ENCODE results near the gene SORBS1.

The SORBS1 gene

GRCh38 chr10:95467162-95467599 is 94.0 kb downstream of the SORBS1 start:
- Mint-ChIP-seq H3K4me3 (no peak overlapping the region), H3K4me1 (ENCODE audit: low read depth) (no peaks in the 10 kb centered on the region), H3K27me3 (ENCODE audit: low read depth) (peaks cover 15% of the 10 kb centered on the region), H3K9me3 (no peaks in the 10 kb centered on the region), H3K27ac (no peak overlapping the region), H3K36me3 (ENCODE audit: low read depth) (no peaks in the 10 kb centered on the region)

- Mint-ChIP-seq H3K4me1 (ENCODE audit: low read depth) (no peaks in the 10 kb centered on the region), H3K9me3 (no peaks in the 10 kb centered on the region), H3K27me3 (ENCODE audit: low read depth) (peaks cover 14% of the 10 kb centered on the region), H3K4me3 (no peak overlapping the region), H3K36me3 (ENCODE audit: low read depth) (no peaks in the 10 kb centered on the region), H3K27ac (no peak overlapping the region)
Observed at GRCh38 chr10:95466436-95466835, 94.7 kb downstream of the SORBS1 start.

- no peaks in the 10 kb centered on the region for H3K36me3 Mint-ChIP-seq (ENCODE audit: low read depth)
- no peaks in the 10 kb centered on the region for H3K9me3 Mint-ChIP-seq
- no peaks in the 10 kb centered on the region for H3K4me1 Mint-ChIP-seq (ENCODE audit: low read depth)
- H3K27ac Mint-ChIP-seq, result no peak overlapping the region
- peaks cover 10% of the 10 kb centered on the region for H3K27me3 Mint-ChIP-seq (ENCODE audit: low read depth)
- H3K4me3 Mint-ChIP-seq, result no peak overlapping the region
Observed at GRCh38 chr10:95464280-95464679, 96.9 kb downstream of the SORBS1 start.

GRCh38 chr10:95462740-95463667 is 98.2 kb downstream of the SORBS1 start:
- H3K27ac Mint-ChIP-seq, result no peak overlapping the region
- H3K27me3 Mint-ChIP-seq (ENCODE audit: low read depth), result peaks cover 9% of the 10 kb centered on the region
- no peak overlapping the region for H3K4me3 Mint-ChIP-seq
- H3K9me3 Mint-ChIP-seq, result no peaks in the 10 kb centered on the region
- H3K36me3 Mint-ChIP-seq (ENCODE audit: low read depth), result no peaks in the 10 kb centered on the region
- H3K4me1 Mint-ChIP-seq (ENCODE audit: low read depth), result no peaks in the 10 kb centered on the region

GRCh38 chr10:95461611-95462010 is 99.6 kb downstream of the SORBS1 start:
- H3K36me3 Mint-ChIP-seq (ENCODE audit: low read depth), result no peaks in the 10 kb centered on the region
- no peak overlapping the region for H3K27ac Mint-ChIP-seq
- no peaks in the 10 kb centered on the region for H3K4me1 Mint-ChIP-seq (ENCODE audit: low read depth)
- H3K9me3 Mint-ChIP-seq, result no peaks in the 10 kb centered on the region
- H3K4me3 Mint-ChIP-seq, result no peak overlapping the region
- H3K27me3 Mint-ChIP-seq (ENCODE audit: low read depth), result peaks cover 19% of the 10 kb centered on the region

GRCh38 chr10:95459446-95460045 is 101.6 kb downstream of the SORBS1 start:
- Mint-ChIP-seq H3K9me3 (no peaks in the 10 kb centered on the region), H3K27me3 (ENCODE audit: low read depth) (peaks cover 23% of the 10 kb centered on the region), H3K4me1 (ENCODE audit: low read depth) (no peaks in the 10 kb centered on the region), H3K36me3 (ENCODE audit: low read depth) (no peaks in the 10 kb centered on the region), H3K27ac (no peak overlapping the region), H3K4me3 (no peak overlapping the region)

GRCh38 chr10:95458871-95459270 is 102.3 kb downstream of the SORBS1 start:
- Mint-ChIP-seq H3K4me3 (no peak overlapping the region), H3K36me3 (ENCODE audit: low read depth) (no peaks in the 10 kb centered on the region), H3K27me3 (ENCODE audit: low read depth) (peaks cover 23% of the 10 kb centered on the region), H3K4me1 (ENCODE audit: low read depth) (no peaks in the 10 kb centered on the region), H3K9me3 (no peaks in the 10 kb centered on the region), H3K27ac (no peak overlapping the region)

GRCh38 chr10:95458014-95458413 is 103.2 kb downstream of the SORBS1 start:
- Mint-ChIP-seq H3K4me3 (no peak overlapping the region), H3K9me3 (no peaks in the 10 kb centered on the region), H3K27ac (no peak overlapping the region), H3K36me3 (ENCODE audit: low read depth) (no peaks in the 10 kb centered on the region), H3K27me3 (ENCODE audit: low read depth) (peaks cover 21% of the 10 kb centered on the region), H3K4me1 (ENCODE audit: low read depth) (no peaks in the 10 kb centered on the region)

GRCh38 chr10:95457319-95457886 is 103.8 kb downstream of the SORBS1 start:
- Mint-ChIP-seq H3K4me1 (ENCODE audit: low read depth) (no peaks in the 10 kb centered on the region), H3K27me3 (ENCODE audit: low read depth) (peaks cover 17% of the 10 kb centered on the region), H3K4me3 (no peak overlapping the region), H3K9me3 (no peaks in the 10 kb centered on the region), H3K27ac (no peak overlapping the region), H3K36me3 (ENCODE audit: low read depth) (no peaks in the 10 kb centered on the region)

- H3K27ac Mint-ChIP-seq, result no peak overlapping the region
- no peaks in the 10 kb centered on the region for H3K4me1 Mint-ChIP-seq (ENCODE audit: low read depth)
- peaks cover 17% of the 10 kb centered on the region for H3K27me3 Mint-ChIP-seq (ENCODE audit: low read depth)
- no peak overlapping the region for H3K4me3 Mint-ChIP-seq
- no peaks in the 10 kb centered on the region for H3K9me3 Mint-ChIP-seq
- H3K36me3 Mint-ChIP-seq (ENCODE audit: low read depth), result no peaks in the 10 kb centered on the region
Observed at GRCh38 chr10:95456516-95456915, 104.7 kb downstream of the SORBS1 start.

GRCh38 chr10:95454940-95455339 is 106.2 kb downstream of the SORBS1 start:
- Mint-ChIP-seq H3K27me3 (ENCODE audit: low read depth) (peaks cover 20% of the 10 kb centered on the region), H3K9me3 (no peaks in the 10 kb centered on the region), H3K4me3 (no peak overlapping the region), H3K27ac (no peak overlapping the region), H3K4me1 (ENCODE audit: low read depth) (no peaks in the 10 kb centered on the region), H3K36me3 (ENCODE audit: low read depth) (no peaks in the 10 kb centered on the region)

GRCh38 chr10:95454356-95454755 is 106.8 kb downstream of the SORBS1 start:
- Mint-ChIP-seq H3K36me3 (ENCODE audit: low read depth) (no peaks in the 10 kb centered on the region), H3K9me3 (no peaks in the 10 kb centered on the region), H3K27me3 (ENCODE audit: low read depth) (peaks cover 20% of the 10 kb centered on the region), H3K4me1 (ENCODE audit: low read depth) (no peaks in the 10 kb centered on the region), H3K4me3 (no peak overlapping the region), H3K27ac (no peak overlapping the region)

- H3K4me1 Mint-ChIP-seq (ENCODE audit: low read depth), result no peaks in the 10 kb centered on the region
- H3K27ac Mint-ChIP-seq, result no peak overlapping the region
- H3K36me3 Mint-ChIP-seq (ENCODE audit: low read depth), result no peaks in the 10 kb centered on the region
- peaks cover 8% of the 10 kb centered on the region for H3K27me3 Mint-ChIP-seq (ENCODE audit: low read depth)
- H3K4me3 Mint-ChIP-seq, result no peak overlapping the region
- no peaks in the 10 kb centered on the region for H3K9me3 Mint-ChIP-seq
Observed at GRCh38 chr10:95451568-95452524, 109.3 kb downstream of the SORBS1 start.

- Mint-ChIP-seq H3K36me3 (ENCODE audit: low read depth) (no peaks in the 10 kb centered on the region), H3K4me3 (no peak overlapping the region), H3K27ac (no peak overlapping the region), H3K27me3 (ENCODE audit: low read depth) (peaks cover 8% of the 10 kb centered on the region), H3K4me1 (ENCODE audit: low read depth) (no peaks in the 10 kb centered on the region), H3K9me3 (no peaks in the 10 kb centered on the region)
Observed at GRCh38 chr10:95451150-95451549, 110.0 kb downstream of the SORBS1 start.

Data from T-helper 1 cell treated with Interleukin-12 subunit alpha and Interleukin-12 subunit beta and Interleukin-4 antibody, amounts not matched to agents 30 μg/mL and 1 μg/mL, for 36 hours (primary cell).